H1 (cell line): ENCODE measurements around the gene CCDC93. TPM values are rescaled to one million over a fixed set of nuclear protein-coding genes. Genes with fewer than 3 reads are reported as not detected.

Source experiments
- CTCF ChIA-PET: fragments of 300-600 bp; sonication (Branson Sonifier 250); formaldehyde crosslinking; loops from one replicate; lab custom pipeline; 2021; ENCODE audit not compliant: partially characterized antibody; lab: Charles Lee
- POLR2A ChIA-PET: fragments of 300-600 bp; sonication (Branson Sonifier 250); formaldehyde crosslinking; loops from one replicate; lab custom pipeline; 2021; ENCODE audit warnings: inconsistent platforms; ENCODE audit not compliant: partially characterized antibody; lab: Charles Lee
- DNase-seq, 2 experiments: peaks; one replicate each; pipeline versions ENCODE4 v3.0.0 to v3.0.0-alpha.2; 2010 to 2022; ENCODE audit warnings: low spot score in 2 of 2, low read depth in 1 of 2, mixed read lengths in 1 of 2
- FAIRE-seq: peaks from 2 replicates; lab custom pipeline; 2011; peaks lifted over from hg19 to GRCh38; lab: Jason Lieb, UNC
- H2AFZ ChIP-seq: 2 replicates; pipeline ENCODE4 v1.8.1; 2012; ENCODE audit warnings: low read length, inconsistent platforms
- H2AK5ac ChIP-seq: 2 replicates; pipeline ENCODE4 v1.6.1; 2013; ENCODE audit warnings: low read depth, low read length
- H2BK120ac ChIP-seq: replicated peaks from 2 replicates; pipeline ENCODE3; 2013; ENCODE audit warnings: low read depth, low read length, inconsistent platforms
- H2BK12ac ChIP-seq: 2 replicates; pipeline ENCODE4 v1.6.1; 2013; ENCODE audit warnings: low read depth, low read length
- H2BK15ac ChIP-seq: 2 replicates; pipeline ENCODE4 v1.6.1; 2013; ENCODE audit warnings: low read length
- H2BK20ac ChIP-seq: 2 replicates; pipeline ENCODE4 v1.6.1; 2013; ENCODE audit warnings: low read length
- H2BK5ac ChIP-seq: 2 replicates; pipeline ENCODE4 v1.6.1; 2013; ENCODE audit warnings: low read depth, low read length
- H3K14ac ChIP-seq: 2 replicates; pipeline ENCODE4 v1.6.1; 2013; ENCODE audit warnings: inconsistent platforms; ENCODE audit not compliant: insufficient read length
- H3K18ac ChIP-seq: 2 replicates; pipeline ENCODE4 v1.6.1; 2013; ENCODE audit warnings: low read length; ENCODE audit errors: extremely low read depth
- H3K23ac ChIP-seq: 2 replicates; pipeline ENCODE4 v1.6.1; 2013; ENCODE audit warnings: inconsistent platforms; ENCODE audit not compliant: insufficient read length
- H3K23me2 ChIP-seq: 2 replicates; pipeline ENCODE4 v1.6.1; 2013; ENCODE audit warnings: low read depth, low read length
- H3K27ac ChIP-seq: 2 replicates; pipeline ENCODE4 v1.6.1; 2011; ENCODE audit warnings: low read depth, low read length, inconsistent platforms
- H3K27me3 ChIP-seq, 4 experiments: replicated peaks in 1 of 4; 1 replicate in 1 of 4; 2 replicates in 3 of 4; pipeline versions ENCODE4 v1.6.1 to v1.8.1; 2011 to 2013; ENCODE audit warnings: low read length in 3 of 4, mild to moderate bottlenecking in 3 of 4, inconsistent platforms in 2 of 4, mixed read lengths in 2 of 4, moderate library complexity in 1 of 4; ENCODE audit not compliant: control insufficient read depth in 3 of 4, insufficient read depth in 3 of 4; ENCODE audit errors: extremely low read depth in 1 of 4
- H3K36me3 ChIP-seq, 4 experiments: 2 replicates each; pipeline versions ENCODE4 v1.6.1 to v1.8.1; 2011 to 2013; ENCODE audit warnings: mild to moderate bottlenecking in 4 of 4, low read length in 3 of 4, moderate library complexity in 2 of 4, control low read depth in 1 of 4, inconsistent platforms in 1 of 4; ENCODE audit not compliant: insufficient read depth in 4 of 4, control insufficient read depth in 2 of 4
- H3K4ac ChIP-seq: replicated peaks from 2 replicates; pipeline ENCODE3; 2013; ENCODE audit warnings: low read length, low read depth, mixed read lengths, inconsistent platforms; ENCODE audit not compliant: insufficient read length
- H3K4me1 ChIP-seq, 4 experiments: replicated peaks in 1 of 4; 1 replicate in 1 of 4; 2 replicates in 3 of 4; pipeline versions ENCODE4 v1.6.1 to v1.8.1; 2011 to 2013; ENCODE audit warnings: low read length in 3 of 4, inconsistent platforms in 2 of 4, mixed read lengths in 1 of 4; ENCODE audit not compliant: insufficient read depth in 4 of 4, control insufficient read depth in 3 of 4
- H3K4me2 ChIP-seq, 2 experiments: 2 replicates each; pipeline versions ENCODE4 v1.6.1 to v1.8.1; 2011 to 2013; ENCODE audit warnings: low read depth in 2 of 2, low read length in 2 of 2, control low read depth in 1 of 2, inconsistent platforms in 1 of 2, mild to moderate bottlenecking in 1 of 2; ENCODE audit not compliant: insufficient read depth in 1 of 2
- H3K4me3 ChIP-seq, 4 experiments: fragments of 200-600, 300-600 bp in 1 of 4; sonication (generic), shearing (Covaris generic), sonication (Bioruptor Twin) in 1 of 4; 2 replicates each; pipeline versions ENCODE4 v1.5.1 to v1.8.1; 2011 to 2016; ENCODE audit warnings: low read length in 4 of 4, low read depth in 3 of 4, control low read depth in 2 of 4, inconsistent platforms in 2 of 4, mild to moderate bottlenecking in 2 of 4, mixed read lengths in 1 of 4, moderate library complexity in 1 of 4; ENCODE audit not compliant: insufficient read depth in 2 of 4; ENCODE audit errors: extremely low read depth in 1 of 4
- H3K56ac ChIP-seq: replicated peaks from 2 replicates; pipeline ENCODE3; 2013; ENCODE audit warnings: low read depth, mild to moderate bottlenecking, mixed read lengths, low read length, inconsistent platforms; ENCODE audit not compliant: insufficient read length
- H3K79me1 ChIP-seq: 2 replicates; pipeline ENCODE4 v1.6.1; 2013; ENCODE audit warnings: low read depth, low read length, control low read depth
- H3K79me2 ChIP-seq, 2 experiments: 2 replicates each; pipeline versions ENCODE4 v1.6.1 to v1.8.1; 2012 to 2013; ENCODE audit warnings: low read length in 2 of 2, mild to moderate bottlenecking in 2 of 2, inconsistent platforms in 1 of 2; ENCODE audit not compliant: insufficient read depth in 2 of 2, control insufficient read depth in 1 of 2
- H3K9ac ChIP-seq, 4 experiments: replicated peaks in 1 of 4; 1 replicate in 1 of 4; 2 replicates in 3 of 4; pipeline versions ENCODE4 v1.6.1 to v1.8.1; 2011 to 2013; ENCODE audit warnings: low read depth in 3 of 4, low read length in 3 of 4, control low read depth in 2 of 4, mild to moderate bottlenecking in 2 of 4, moderate library complexity in 2 of 4, inconsistent platforms in 1 of 4; ENCODE audit errors: extremely low read depth in 1 of 4
- H3K9me3 ChIP-seq, 2 experiments: 2 replicates each; pipeline versions ENCODE4 v1.6.1 to v1.8.1; 2012 to 2013; ENCODE audit warnings: mild to moderate bottlenecking in 2 of 2, moderate library complexity in 2 of 2, control low read depth in 1 of 2, inconsistent platforms in 1 of 2, low read depth in 1 of 2, low read length in 1 of 2, mixed read lengths in 1 of 2; ENCODE audit not compliant: insufficient read depth in 2 of 2
- H4K20me1 ChIP-seq, 2 experiments: replicated peaks in 1 of 2; 2 replicates each; pipeline versions ENCODE3 to v1.8.1; 2011 to 2013; ENCODE audit warnings: inconsistent platforms in 2 of 2, low read length in 2 of 2, mild to moderate bottlenecking in 1 of 2; ENCODE audit not compliant: insufficient read depth in 2 of 2, control insufficient read depth in 1 of 2
- H4K5ac ChIP-seq: 2 replicates; pipeline ENCODE4 v1.6.1; 2013; ENCODE audit warnings: low read length, low read depth, mixed read lengths, inconsistent platforms; ENCODE audit not compliant: insufficient read length
- H4K8ac ChIP-seq: 2 replicates; pipeline ENCODE4 v1.8.0; 2013; ENCODE audit warnings: mild to moderate bottlenecking, moderate library complexity, low read length, inconsistent platforms; ENCODE audit not compliant: insufficient read depth; ENCODE audit errors: extremely low read depth
- H4K91ac ChIP-seq: replicated peaks from 2 replicates; pipeline ENCODE3; 2013; ENCODE audit warnings: low read length, mixed read lengths, inconsistent platforms; ENCODE audit not compliant: insufficient read length
- RXRA ChIP-seq: IDR thresholded peaks from 2 replicates; pipeline ENCODE4 v1.6.1; 2011; ENCODE audit warnings: low read depth, mild to moderate bottlenecking, low read length, moderate library complexity; ENCODE audit not compliant: insufficient read depth
- TEAD4 ChIP-seq: IDR thresholded peaks from 2 replicates; pipeline ENCODE4 v1.6.1; 2012; ENCODE audit warnings: low read depth, low read length, inconsistent platforms, mixed read lengths
- WGBS, 2 experiments: shearing (Covaris generic) in 1 of 2; methylation state at CpG; one replicate each; pipeline versions ENCODE4 v1.1.6 to v1.1.7; 2013 to 2015; ENCODE audit warnings: low lambda C conversion rate in 2 of 2, mixed read lengths in 2 of 2, inconsistent platforms in 1 of 2, low coverage in 1 of 2, missing lambda C conversion rate in 1 of 2; ENCODE audit not compliant: insufficient replicate concordance in 2 of 2, insufficient coverage in 1 of 2, insufficient read length in 1 of 2; ENCODE audit errors: extremely low coverage in 1 of 2, missing lambda C conversion rate in 1 of 2; 5-methylcytosine and 5-hydroxymethylcytosine counted together
- polyA plus RNA-seq, 7 experiments: library from polyadenylated mRNA; depleted of rRNA in 3 of 7; stranded (reverse) in 5 of 7; unstranded in 2 of 7; fragments of >200 nt in 5 of 7; fragments of 200-250 nt in 2 of 7; gene quantifications; 1 replicate in 5 of 7; 2 replicates in 1 of 7; 4 replicates in 1 of 7; pipeline versions ENCODE4 v1.2.1 to v1.2.3, GENCODE V29; 2011 to 2013; ENCODE audit warnings: missing spikeins in 2 of 7, mixed read lengths in 2 of 7
- total RNA-seq: library from RNA; stranded (reverse); fragmentation: NEBNext Ultra II Directional; extraction: Animal tissue kit (Norgen Biotek cat#: 25700); gene quantifications from 2 replicates; pipeline ENCODE4 v1.2.1, GENCODE V29; 2021

The CCDC93 gene
- total and polyA plus RNA-seq, 2 of the 8 experiments (the other 6 are each of a cell fraction or from before 2014, with no cell fraction given): 5.5 to 18.0 TPM

DNA sequence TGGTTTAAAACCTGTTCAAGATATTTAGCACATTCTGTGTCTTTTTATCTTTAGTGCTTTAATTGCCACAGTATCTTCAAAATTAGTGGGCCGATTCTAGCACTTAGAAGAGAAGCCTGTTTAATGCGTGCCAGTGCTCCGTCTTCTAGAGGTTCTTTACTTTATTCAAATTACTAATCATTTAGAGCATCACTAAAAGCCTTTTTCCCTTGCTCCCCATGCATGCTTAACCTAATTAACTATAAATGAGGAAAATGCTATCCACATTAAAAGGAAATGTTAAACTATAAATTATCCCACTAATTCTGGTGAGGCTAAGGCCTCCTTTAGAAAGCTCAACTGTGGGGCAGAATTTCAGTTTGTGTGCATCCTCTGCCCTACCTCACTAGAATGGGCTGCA lies 42.9 kb upstream of the CCDC93 start:
- H3K4me1 ChIP-seq: no peaks in the 10 kb centered on the region
- no peaks in the 10 kb centered on the region for H3K79me1 ChIP-seq
- 89% methylated on average over 3 of the region's 3 CpGs; no CpG with 5 or more reads in 1 of the 2 experiments for WGBS, 2 experiments
- no peaks in the 10 kb centered on the region for H3K27me3 ChIP-seq
- no peaks in the 10 kb centered on the region for H3K36me3 ChIP-seq
- no peak overlapping the region for H4K91ac ChIP-seq
- FAIRE-seq: no peak
- POLR2A ChIA-PET: no interaction called here
- H2AFZ ChIP-seq: no peak overlapping the region
- H2BK120ac ChIP-seq: no peak overlapping the region
- no peaks in the 10 kb centered on the region for H3K79me2 ChIP-seq
- no peak overlapping the region for H3K14ac ChIP-seq
- H4K8ac ChIP-seq: no peak overlapping the region
- peaks cover 2% of the 10 kb centered on the region; the same call in 1 of the 2 replicates for H3K23me2 ChIP-seq
- H4K5ac ChIP-seq: no peak overlapping the region
- no peak overlapping the region for H2AK5ac ChIP-seq
- no peak overlapping the region for H2BK5ac ChIP-seq
- no peak overlapping the region for H3K56ac ChIP-seq
- DNase-seq: no peak
- H2BK20ac ChIP-seq: no peak overlapping the region
- no peaks in the 10 kb centered on the region for H4K20me1 ChIP-seq
- H3K9me3 ChIP-seq: no peaks in the 10 kb centered on the region
- H2BK15ac ChIP-seq: no peak overlapping the region
- no peak overlapping the region for H3K27ac ChIP-seq
- H3K4me3 ChIP-seq: no peak overlapping the region
- H3K4ac ChIP-seq: no peak overlapping the region
- H2BK12ac ChIP-seq: no peak overlapping the region
- H3K23ac ChIP-seq: no peak overlapping the region
- H3K18ac ChIP-seq: no peak overlapping the region
- no peak overlapping the region for H3K4me2 ChIP-seq
- no peak overlapping the region for H3K9ac ChIP-seq
- CTCF ChIA-PET: interaction anchor here (0.5 to 12.7 kb wide), 3 partner anchors 8 to 346 kb away, joined by 3 to 147 read pairs (median 20); no protein-coding TSS in a partner anchor
- TF ChIP-seq TEAD4 (no peak), RXRA (no peak)
